GM23338 (cell line): ENCODE data around the gene TYK2. TPM values are rescaled to one million over a fixed set of nuclear protein-coding genes. Genes with fewer than 3 reads are reported as not detected.

Experiments used
- ATAC-seq: fragments of 200-7000 bp; cut with Tn5 transposase; 3 replicates; pipeline ENCODE4 v1.9.1; 2020
- DNase-seq: peaks from one replicate; pipeline ENCODE4 v3.0.0-alpha.2; 2015; ENCODE audit warnings: low spot score
- H2AFZ ChIP-seq: fragments of 200-600 bp; sonication (generic); 2 replicates; pipeline ENCODE4 v1.8.0; 2016; ENCODE audit warnings: antibody characterized with exemption, mild to moderate bottlenecking, moderate library complexity
- H3F3A ChIP-seq: fragments of 200-600 bp; sonication (generic); replicated peaks from 2 replicates; pipeline ENCODE4 v1.8.0; 2017; ENCODE audit warnings: antibody characterized with exemption, mixed run types, low read depth
- H3K27ac ChIP-seq: fragments of 200-600 bp; sonication (generic); 2 replicates; pipeline ENCODE4 v1.6.1; 2016; ENCODE audit warnings: low read depth
- H3K27me3 ChIP-seq: fragments of 200-600 bp; sonication (generic); 2 replicates; pipeline ENCODE4 v1.8.0; 2016; ENCODE audit warnings: mild to moderate bottlenecking, mixed run types, moderate library complexity; ENCODE audit not compliant: insufficient read depth
- H3K36me3 ChIP-seq: fragments of 200-600 bp; sonication (generic); 2 replicates; pipeline ENCODE4 v1.8.0; 2016; ENCODE audit warnings: mild to moderate bottlenecking; ENCODE audit not compliant: insufficient read depth
- H3K4me1 ChIP-seq: fragments of 200-600 bp; sonication (generic); 2 replicates; pipeline ENCODE4 v1.8.0; 2016; ENCODE audit warnings: mild to moderate bottlenecking, moderate library complexity; ENCODE audit not compliant: insufficient read depth
- H3K4me2 ChIP-seq: fragments of 200-600 bp; sonication (generic); 2 replicates; pipeline ENCODE4 v1.7.1; 2017; ENCODE audit warnings: mixed run types
- H3K4me3 ChIP-seq: fragments of 200-600 bp; sonication (generic); 2 replicates; pipeline ENCODE4 v1.6.1; 2016; ENCODE audit warnings: mixed run types
- H3K79me2 ChIP-seq: fragments of 200-600 bp; sonication (generic); replicated peaks from 2 replicates; pipeline ENCODE4 v1.8.0; 2017; ENCODE audit warnings: mild to moderate bottlenecking; ENCODE audit not compliant: insufficient read depth
- H3K9me2 ChIP-seq: fragments of 200-600 bp; sonication (generic); 2 replicates; pipeline ENCODE4 v1.8.0; 2017; ENCODE audit not compliant: insufficient read depth
- H4K20me1 ChIP-seq: fragments of 200-600 bp; sonication (generic); replicated peaks from 2 replicates; pipeline ENCODE4 v1.8.0; 2017; ENCODE audit warnings: mild to moderate bottlenecking; ENCODE audit not compliant: insufficient read depth
- H3K27ac Mint-ChIP-seq: 2 replicates; pipeline ENCODE4 v1.8.0; 2020; ENCODE audit warnings: inconsistent platforms, mild to moderate bottlenecking, moderate library complexity, mixed read lengths
- H3K27me3 Mint-ChIP-seq: 3 replicates; pipeline ENCODE4 v1.8.0; 2022; ENCODE audit warnings: low read depth, mild to moderate bottlenecking, moderate library complexity, mixed read lengths, inconsistent platforms; ENCODE audit not compliant: insufficient read depth, poor library complexity
- H3K36me3 Mint-ChIP-seq: 3 replicates; pipeline ENCODE4 v1.8.0; 2021; ENCODE audit warnings: low read depth, mild to moderate bottlenecking, inconsistent platforms, moderate library complexity, mixed read lengths
- H3K4me1 Mint-ChIP-seq: 3 replicates; pipeline ENCODE4 v1.8.0; 2020; ENCODE audit warnings: mild to moderate bottlenecking, inconsistent platforms, mixed read lengths
- H3K4me3 Mint-ChIP-seq: 3 replicates; pipeline ENCODE4 v1.8.0; 2021; ENCODE audit warnings: moderate library complexity, mild to moderate bottlenecking, inconsistent platforms, mixed read lengths
- H3K9me3 Mint-ChIP-seq: 3 replicates; pipeline ENCODE4 v1.8.0; 2020; ENCODE audit warnings: moderate library complexity, mild to moderate bottlenecking, inconsistent platforms, mixed read lengths
- CTCF ChIP-seq, 2 experiments: fragments of 200-600 bp in 1 of 2; sonication (generic) in 1 of 2; conservative IDR thresholded peaks; 2 replicates each; pipeline versions ENCODE4 v1.5.1 to v1.6.1; 2016 to 2017; ENCODE audit warnings: antibody characterized with exemption in 2 of 2, low read depth in 2 of 2, mild to moderate bottlenecking in 2 of 2, moderate library complexity in 1 of 2
- ETS1 ChIP-seq: IDR thresholded peaks from 2 replicates; pipeline ENCODE4 v1.6.1; 2016; ENCODE audit warnings: antibody characterized with exemption
- EZH2 ChIP-seq: fragments of 200-600 bp; sonication (generic); IDR thresholded peaks from one replicate; pipeline ENCODE4 v1.8.0; 2017; ENCODE audit warnings: antibody characterized with exemption, mild to moderate bottlenecking, low read depth; ENCODE audit not compliant: unreplicated experiment
- EZH2phosphoT487 ChIP-seq: fragments of 200-600 bp; sonication (generic); IDR thresholded peaks from one replicate; pipeline ENCODE4 v1.8.1; 2018; ENCODE audit warnings: antibody characterized with exemption; ENCODE audit not compliant: unreplicated experiment
- JUNB ChIP-seq: IDR thresholded peaks from one replicate; pipeline ENCODE4 v1.6.1; 2016; ENCODE audit warnings: antibody characterized with exemption; ENCODE audit not compliant: unreplicated experiment
- NANOG ChIP-seq: IDR thresholded peaks from 2 replicates; pipeline ENCODE4 v1.6.1; 2016; ENCODE audit warnings: antibody characterized with exemption, borderline replicate concordance
- REST ChIP-seq: IDR thresholded peaks from one replicate; pipeline ENCODE4 v1.6.1; 2018; ENCODE audit warnings: antibody characterized with exemption; ENCODE audit not compliant: unreplicated experiment
- STAT1 ChIP-seq: IDR thresholded peaks from one replicate; pipeline ENCODE4 v1.6.1; 2016; ENCODE audit warnings: antibody characterized with exemption; ENCODE audit not compliant: unreplicated experiment
- ZNF114 ChIP-seq: fragments of 250-450 bp; sonication (Bioruptor Pico); IDR thresholded peaks from 2 replicates; pipeline ENCODE4 v1.5.0; 2020; ENCODE audit warnings: mild to moderate bottlenecking, moderate library complexity
- polyA plus RNA-seq: library from polyadenylated mRNA; unstranded; fragments of >200 nt; fragmentation: Nextera tagmentation; extraction: Ambion mirVana; gene quantifications from 2 replicates; pipeline ENCODE4 v1.2.1, GENCODE V29; 2016
- total RNA-seq: library from RNA; depleted of rRNA; stranded (reverse); fragments of >200 nt; shearing (Covaris generic); gene quantifications from 2 replicates; pipeline ENCODE4 v1.2.3, GENCODE V29; 2014

Gene TYK2
- total and polyA plus RNA-seq, 2 experiments from 2014 or later, result 29.1 to 30.7 TPM

- no peak for TF ChIP-seq ETS1
- TF ChIP-seq REST, result no peak
- no peak for TF ChIP-seq NANOG
- TF ChIP-seq STAT1, result no peak
- TF ChIP-seq EZH2, result no peak
Measured at GRCh38 chr19:10332158-10332964, 48.0 kb downstream of the TYK2 start (continued).

- peaks cover 19% of the 10 kb centered on the region; the same call in 1 of the 2 replicates for H3K36me3 ChIP-seq
- H3K27me3 ChIP-seq, result no peaks in the 10 kb centered on the region
- H3K9me2 ChIP-seq, result no peaks in the 10 kb centered on the region
- H3K79me2 ChIP-seq, result peaks cover 33% of the 10 kb centered on the region
- H4K20me1 ChIP-seq, result peaks cover 23% of the 10 kb centered on the region
- H3K4me3 ChIP-seq, result no peak overlapping the region
- Mint-ChIP-seq H3K4me3 (no peak overlapping the region), H3K9me3 (no peaks in the 10 kb centered on the region), H3K4me1 (peaks cover 10% of the 10 kb centered on the region), H3K36me3 (peaks cover 54% of the 10 kb centered on the region), H3K27me3 (peaks cover 12% of the 10 kb centered on the region), H3K27ac (no peak overlapping the region)
- H3K4me2 ChIP-seq, result no peak overlapping the region
- H3F3A ChIP-seq, result no peaks in the 10 kb centered on the region; the same call in 1 of the 2 replicates
- no peak for DNase-seq
- H2AFZ ChIP-seq, result no peak overlapping the region
- no peak for ATAC-seq
- H3K27ac ChIP-seq, result no peak overlapping the region
- H3K4me1 ChIP-seq, result peaks cover 13% of the 10 kb centered on the region; the same call in 1 of the 2 replicates
- TF ChIP-seq EZH2 (no peak), CTCF (conservative IDR thresholded peaks at IDR 0.05; ENCODE audit: low read depth in 2 of 2) (no peak), REST (no peak), EZH2phosphoT487 (no peak), NANOG (no peak), ETS1 (no peak), ZNF114 (CRISPR knock-in tag) (no peak), JUNB (no peak)
Measured at GRCh38 chr19:10329555-10329954, 50.8 kb downstream of the TYK2 start.
